Panc1 (cell line): Measurements from ENCODE around the gene CYP27A1. TPM values are rescaled to one million over a fixed set of nuclear protein-coding genes. Genes with fewer than 3 reads are reported as not detected.
A peak's percentile ranks its signal among the peaks of the same experiment; 100 is the strongest.

Experiments used
- ATAC-seq: fragments of 200-7000 bp; cut with Tn5 transposase; 2 replicates; pipeline ENCODE4 v1.9.1; 2020; ENCODE audit warnings: mild to moderate bottlenecking, moderate library complexity
- BruUV-seq: library from RNA; stranded (reverse); fragments of 400-500 nt; replicated peaks from 2 replicates; lab custom pipeline; 2021; lab: Mats Ljungman, UMichigan
- CTCF ChIA-PET: fragments of 300-600 bp; sonication (Branson Sonifier 250); formaldehyde crosslinking; loops from one replicate; lab custom pipeline; 2022; ENCODE audit warnings: antibody characterized with exemption; lab: Charles Lee
- POLR2A ChIA-PET: fragments of 300-600 bp; sonication (Branson Sonifier 250); formaldehyde crosslinking; loops from one replicate; lab custom pipeline; 2022; ENCODE audit warnings: antibody characterized with exemption; lab: Charles Lee
- DNase-seq: peaks from one replicate; pipeline ENCODE4 v3.0.0-alpha.2; 2010; ENCODE audit warnings: low read depth, low spot score
- H3K27ac ChIP-seq: 2 replicates; pipeline ENCODE4 v1.5.1; 2011; ENCODE audit warnings: mild to moderate bottlenecking, low read length, inconsistent platforms
- H3K27me3 ChIP-seq: fragments of 200-500 bp; sonication (Bioruptor generic); 2 replicates; pipeline ENCODE4 v1.6.0; 2014; ENCODE audit warnings: low read length, inconsistent platforms; ENCODE audit not compliant: control insufficient read depth, insufficient read depth
- H3K36me3 ChIP-seq: fragments of 200-500 bp; sonication (Bioruptor generic); 2 replicates; pipeline ENCODE4 v1.5.1; 2014; ENCODE audit warnings: inconsistent platforms, mild to moderate bottlenecking, low read length, moderate library complexity; ENCODE audit not compliant: control insufficient read depth, insufficient read depth
- H3K4me1 ChIP-seq: 2 replicates; pipeline ENCODE4 v1.5.1; 2011; ENCODE audit warnings: inconsistent platforms, mild to moderate bottlenecking, low read length, moderate library complexity; ENCODE audit not compliant: control insufficient read depth, insufficient read depth
- H3K4me3 ChIP-seq, 2 experiments: 2 replicates each; pipeline ENCODE4 v1.5.1; 2011 to 2012; ENCODE audit warnings: low read depth in 2 of 2, low read length in 2 of 2, mild to moderate bottlenecking in 2 of 2, inconsistent platforms in 1 of 2, moderate library complexity in 1 of 2
- H3K9me3 ChIP-seq: fragments of 200-500 bp; sonication (Bioruptor generic); 2 replicates; pipeline ENCODE4 v1.5.1; 2014; ENCODE audit warnings: low read depth, mild to moderate bottlenecking, inconsistent platforms, low read length, moderate library complexity; ENCODE audit not compliant: control insufficient read depth, insufficient read depth
- CTCF ChIP-seq: fragments of 450-650 bp; IDR thresholded peaks from 2 replicates; pipeline ENCODE4 v1.5.1; 2017; ENCODE audit warnings: mild to moderate bottlenecking
- POLR2AphosphoS5 ChIP-seq: IDR thresholded peaks from 2 replicates; pipeline ENCODE4 v1.6.1; 2012; ENCODE audit warnings: mild to moderate bottlenecking, low read depth, low read length, moderate library complexity
- TCF7L2 ChIP-seq: IDR thresholded peaks from 2 replicates; pipeline ENCODE4 v1.6.1; 2011; ENCODE audit warnings: mild to moderate bottlenecking, low read depth, low read length, inconsistent platforms
- in situ Hi-C: cut with HindIII; loops from 2 replicates; pipeline ENCODE4 v1.10.0; 2016; ENCODE audit warnings: low sequenced_read_pairs, low pct_unique_long_range_greater_than_20kb
- intact Hi-C: fragments of 100-400 bp; cut with micrococcal nuclease; formaldehyde crosslinking; loops from one replicate; pipeline ENCODE4 v1.10.0; 2022; ENCODE audit not compliant: unreplicated experiment
- total RNA-seq: library from RNA; stranded (reverse); gene quantifications from one replicate; pipeline ENCODE4 v1.2.1, GENCODE V29; 2021; ENCODE audit not compliant: unreplicated experiment
- TF ChIP-seq, protein P1 (sequence below), 2 experiments: IDR thresholded peaks; 2 replicates each; pipeline ENCODE4 v1.6.1; 2011 to 2012; ENCODE audit warnings: low read depth in 2 of 2, control low read depth in 1 of 2, low read length in 1 of 2, mild to moderate bottlenecking in 1 of 2, moderate library complexity in 1 of 2; ENCODE audit not compliant: insufficient read depth in 1 of 2

Gene CYP27A1
- total RNA-seq, 1 experiment from 2014 or later, result 7.7 TPM

GRCh38 chr2:218859988-218860831 is 78.3 kb downstream of the CYP27A1 start:
- Histone ChIP-seq H3K9me3 (no peaks in the 10 kb centered on the region), H3K36me3 (no peaks in the 10 kb centered on the region), H3K4me1 (peaks cover 19% of the 10 kb centered on the region), H3K27ac (0 out of 2 replicates have a peak overlapping the region, but pooled peaks have one; percentile 23), H3K4me3 (peak overlapping the region; percentile 40 to 44), H3K27me3 (peaks cover 10% of the 10 kb centered on the region)
- ChIA-PET POLR2A (no interaction called here), CTCF (interaction anchor here (0.6 kb wide), 2 partner anchors 78 to 142 kb away, joined by 4 to 5 read pairs; no protein-coding TSS in a partner anchor)
- BruUV-seq, result no TSS peak
- ATAC-seq (peak; percentile 49), DNase-seq (no peak)
- intact Hi-C loops, result loop anchor here (10.0 kb wide), 1 partner anchor 295 kb away; no protein-coding TSS in a partner anchor
- TF ChIP-seq POLR2AphosphoS5, result no peak
- no peak for TF ChIP-seq TCF7L2
- TF ChIP-seq, protein P1, sequence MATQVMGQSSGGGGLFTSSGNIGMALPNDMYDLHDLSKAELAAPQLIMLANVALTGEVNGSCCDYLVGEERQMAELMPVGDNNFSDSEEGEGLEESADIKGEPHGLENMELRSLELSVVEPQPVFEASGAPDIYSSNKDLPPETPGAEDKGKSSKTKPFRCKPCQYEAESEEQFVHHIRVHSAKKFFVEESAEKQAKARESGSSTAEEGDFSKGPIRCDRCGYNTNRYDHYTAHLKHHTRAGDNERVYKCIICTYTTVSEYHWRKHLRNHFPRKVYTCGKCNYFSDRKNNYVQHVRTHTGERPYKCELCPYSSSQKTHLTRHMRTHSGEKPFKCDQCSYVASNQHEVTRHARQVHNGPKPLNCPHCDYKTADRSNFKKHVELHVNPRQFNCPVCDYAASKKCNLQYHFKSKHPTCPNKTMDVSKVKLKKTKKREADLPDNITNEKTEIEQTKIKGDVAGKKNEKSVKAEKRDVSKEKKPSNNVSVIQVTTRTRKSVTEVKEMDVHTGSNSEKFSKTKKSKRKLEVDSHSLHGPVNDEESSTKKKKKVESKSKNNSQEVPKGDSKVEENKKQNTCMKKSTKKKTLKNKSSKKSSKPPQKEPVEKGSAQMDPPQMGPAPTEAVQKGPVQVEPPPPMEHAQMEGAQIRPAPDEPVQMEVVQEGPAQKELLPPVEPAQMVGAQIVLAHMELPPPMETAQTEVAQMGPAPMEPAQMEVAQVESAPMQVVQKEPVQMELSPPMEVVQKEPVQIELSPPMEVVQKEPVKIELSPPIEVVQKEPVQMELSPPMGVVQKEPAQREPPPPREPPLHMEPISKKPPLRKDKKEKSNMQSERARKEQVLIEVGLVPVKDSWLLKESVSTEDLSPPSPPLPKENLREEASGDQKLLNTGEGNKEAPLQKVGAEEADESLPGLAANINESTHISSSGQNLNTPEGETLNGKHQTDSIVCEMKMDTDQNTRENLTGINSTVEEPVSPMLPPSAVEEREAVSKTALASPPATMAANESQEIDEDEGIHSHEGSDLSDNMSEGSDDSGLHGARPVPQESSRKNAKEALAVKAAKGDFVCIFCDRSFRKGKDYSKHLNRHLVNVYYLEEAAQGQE (IDR thresholded peaks at IDR 0.05; ENCODE audit: insufficient read depth in 1 of 2, low read depth in 2 of 2, low read length in 1 of 2), result no peak
- in situ Hi-C loops, result no loop called here

GRCh38 chr2:218860950-218861381 is 79.0 kb downstream of the CYP27A1 start:
- no TSS peak for BruUV-seq
- ATAC-seq (no peak; the same call in 1 of the 2 replicates), DNase-seq (no peak)
- intact Hi-C loops, result no loop called here
- peak overlapping the region in 1 of 2 experiments; percentile 44; a peak in 2 of 4 replicates for H3K4me3 ChIP-seq
- in situ Hi-C loops, result no loop called here
- no peak overlapping the region for H3K27ac ChIP-seq
- H3K27me3 ChIP-seq, result peaks cover 10% of the 10 kb centered on the region
- no peaks in the 10 kb centered on the region for H3K36me3 ChIP-seq
- no peaks in the 10 kb centered on the region for H3K9me3 ChIP-seq
- TF ChIP-seq POLR2AphosphoS5, result no peak
- TF ChIP-seq, protein P1 (IDR thresholded peaks at IDR 0.05; ENCODE audit: insufficient read depth in 1 of 2, low read depth in 2 of 2, low read length in 1 of 2), result no peak
- TF ChIP-seq CTCF, result no peak
- TF ChIP-seq TCF7L2, result no peak
- peaks cover 17% of the 10 kb centered on the region for H3K4me1 ChIP-seq
- CTCF ChIA-PET, result no interaction called here
- POLR2A ChIA-PET, result no interaction called here
